IPS DF 6.9 (cell line): ENCODE results near the gene PIF1.

Experiments used
- DNase-seq: peaks from one replicate; pipeline ENCODE4 v3.0.0-alpha.2; 2013; ENCODE audit warnings: low read depth, low spot score
- H3K27ac ChIP-seq: one replicate; pipeline ENCODE4 v1.5.1; 2013; ENCODE audit warnings: low read length, control low read depth
- H3K27me3 ChIP-seq: 2 replicates; pipeline ENCODE4 v1.6.1; 2013; ENCODE audit warnings: mild to moderate bottlenecking, low read length; ENCODE audit not compliant: control insufficient read depth, insufficient read depth
- H3K36me3 ChIP-seq: 2 replicates; pipeline ENCODE4 v1.6.1; 2013; ENCODE audit warnings: low read length; ENCODE audit not compliant: control insufficient read depth, insufficient read depth
- H3K4me1 ChIP-seq: 2 replicates; pipeline ENCODE4 v1.6.1; 2013; ENCODE audit warnings: low read length; ENCODE audit not compliant: control insufficient read depth, insufficient read depth
- H3K4me3 ChIP-seq: 2 replicates; pipeline ENCODE4 v1.5.1; 2013; ENCODE audit warnings: mild to moderate bottlenecking, low read length
- H3K9me3 ChIP-seq: 2 replicates; pipeline ENCODE4 v1.6.1; 2013; ENCODE audit warnings: low read length, inconsistent platforms; ENCODE audit not compliant: control insufficient read depth, insufficient read depth
- WGBS: extraction: QIAGEN DNeasy Blood & Tissue Kit; methylation state at CpG from one replicate; pipeline ENCODE4 v1.1.7; 2013; ENCODE audit warnings: mixed read lengths, missing lambda C conversion rate; ENCODE audit not compliant: insufficient read length, insufficient coverage; 5-methylcytosine and 5-hydroxymethylcytosine counted together

The PIF1 gene

GRCh38 chr15:64847448-64847847 is 22.0 kb upstream of the PIF1 start:
- H3K36me3 ChIP-seq = no peaks in the 10 kb centered on the region; the same call in 1 of the 2 replicates
- DNase-seq = no peak
- peaks cover 13% of the 10 kb centered on the region for H3K4me1 ChIP-seq
- H3K27ac ChIP-seq = no peak overlapping the region
- WGBS = no CpG with 5 or more reads among the region's 3 CpGs
- H3K9me3 ChIP-seq = no peaks in the 10 kb centered on the region
- no peaks in the 10 kb centered on the region for H3K27me3 ChIP-seq
- H3K4me3 ChIP-seq = no peak overlapping the region

- Histone ChIP-seq H3K27ac (no peak overlapping the region), H3K4me3 (no peak overlapping the region), H3K36me3 (no peaks in the 10 kb centered on the region; the same call in 1 of the 2 replicates), H3K9me3 (no peaks in the 10 kb centered on the region), H3K4me1 (peaks cover 13% of the 10 kb centered on the region), H3K27me3 (no peaks in the 10 kb centered on the region)
- no CpG with 5 or more reads among the region's 3 CpGs for WGBS
- no peak for DNase-seq
Measured at GRCh38 chr15:64847016-64847415, 21.6 kb upstream of the PIF1 start.

DNA sequence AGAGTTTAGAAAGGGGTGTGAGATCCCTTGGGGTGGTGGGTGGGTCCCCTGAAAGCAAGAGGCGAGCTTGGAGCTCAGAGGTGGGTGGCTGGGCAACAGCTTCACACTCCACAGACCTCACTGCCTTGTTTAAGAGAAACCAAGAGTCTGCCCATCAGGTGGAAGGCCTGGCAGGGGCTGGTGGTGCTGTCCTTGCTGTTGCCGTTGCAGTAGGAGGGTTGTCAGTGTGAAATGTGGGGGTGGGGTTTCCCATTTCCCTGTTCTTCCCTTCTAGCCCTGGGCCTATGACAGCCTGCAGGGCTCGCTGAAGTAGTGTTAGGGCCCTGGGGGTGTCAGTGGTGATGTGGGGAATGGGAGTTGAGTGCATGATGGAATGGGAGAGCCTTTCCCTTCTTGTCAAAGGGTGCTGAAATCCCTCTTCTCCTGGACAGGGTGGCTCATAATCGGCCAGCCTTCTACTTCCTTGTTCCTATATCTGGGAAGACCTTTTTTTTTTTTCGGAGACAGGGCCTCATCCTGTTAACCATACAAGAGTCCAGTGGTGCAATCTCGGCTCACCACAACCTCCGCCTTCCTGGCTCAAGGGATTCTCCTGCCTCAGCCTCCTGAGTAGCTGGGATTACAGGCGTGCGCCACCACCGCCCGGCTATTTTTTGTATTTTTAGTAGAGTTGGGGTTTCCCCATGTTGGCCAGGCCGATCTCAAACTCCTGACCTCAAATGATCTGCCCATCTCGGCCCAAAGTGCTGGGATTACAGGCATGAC is 20.6 kb upstream of the PIF1 start:
- WGBS = no CpG with 5 or more reads among the region's 13 CpGs
- no peak overlapping the region for H3K4me3 ChIP-seq
- H3K9me3 ChIP-seq = no peaks in the 10 kb centered on the region
- H3K36me3 ChIP-seq = no peaks in the 10 kb centered on the region; the same call in 1 of the 2 replicates
- H3K27ac ChIP-seq = no peak overlapping the region
- DNase-seq = no peak
- no peaks in the 10 kb centered on the region for H3K27me3 ChIP-seq
- peaks cover 10% of the 10 kb centered on the region for H3K4me1 ChIP-seq

DNA sequence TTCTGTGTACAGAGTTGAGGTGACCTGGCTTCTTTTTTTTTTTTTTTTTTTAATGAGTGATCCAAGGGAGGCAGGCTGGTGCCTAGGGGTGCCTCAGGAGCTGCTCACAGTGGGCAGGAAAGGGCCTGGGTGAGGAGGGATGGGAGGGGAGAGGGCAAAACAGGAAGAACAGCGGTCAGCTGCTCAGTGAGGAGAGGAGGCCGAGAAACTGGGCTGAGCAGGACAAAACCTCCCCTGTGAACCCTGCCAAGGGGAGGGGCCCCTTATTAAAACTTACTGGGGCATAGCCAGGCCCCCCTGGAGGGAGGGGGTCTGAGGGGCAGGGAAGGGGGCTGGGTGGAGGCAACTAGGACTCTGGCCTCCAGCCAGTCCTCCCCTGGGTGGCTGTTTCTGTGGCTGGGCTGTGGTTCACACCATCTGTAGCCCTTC is 19.8 kb upstream of the PIF1 start:
- WGBS = no CpG with 5 or more reads among the region's 2 CpGs
- H3K27ac ChIP-seq = no peak overlapping the region
- H3K9me3 ChIP-seq = no peaks in the 10 kb centered on the region
- no peaks in the 10 kb centered on the region for H3K27me3 ChIP-seq
- no peak overlapping the region for H3K4me3 ChIP-seq
- peaks cover 9% of the 10 kb centered on the region for H3K4me1 ChIP-seq
- no peaks in the 10 kb centered on the region for H3K36me3 ChIP-seq
- DNase-seq = no peak

- peaks cover 9% of the 10 kb centered on the region for H3K4me1 ChIP-seq
- no peak for DNase-seq
- H3K9me3 ChIP-seq = no peaks in the 10 kb centered on the region
- no peak overlapping the region for H3K4me3 ChIP-seq
- no peaks in the 10 kb centered on the region for H3K36me3 ChIP-seq
- H3K27ac ChIP-seq = no peak overlapping the region
- no CpG with 5 or more reads among the region's 8 CpGs for WGBS
- no peaks in the 10 kb centered on the region for H3K27me3 ChIP-seq
Measured at GRCh38 chr15:64844576-64845145, 19.2 kb upstream of the PIF1 start.

- Histone ChIP-seq H3K36me3 (no peaks in the 10 kb centered on the region), H3K27ac (no peak overlapping the region), H3K4me3 (no peak overlapping the region), H3K27me3 (no peaks in the 10 kb centered on the region), H3K4me1 (peaks cover 9% of the 10 kb centered on the region), H3K9me3 (no peaks in the 10 kb centered on the region)
- no peak for DNase-seq
- no CpG with 5 or more reads among the region's 4 CpGs for WGBS
Measured at GRCh38 chr15:64843991-64844390, 18.5 kb upstream of the PIF1 start.

- no CpG with 5 or more reads among the region's 7 CpGs for WGBS
- Histone ChIP-seq H3K4me3 (peak overlapping the region; percentile 7; the same call in 1 of the 2 replicates), H3K36me3 (no peaks in the 10 kb centered on the region), H3K4me1 (peaks cover 9% of the 10 kb centered on the region), H3K27ac (no peak overlapping the region), H3K27me3 (no peaks in the 10 kb centered on the region), H3K9me3 (no peaks in the 10 kb centered on the region)
- DNase-seq = no peak
Measured at GRCh38 chr15:64842986-64843561, 17.6 kb upstream of the PIF1 start.

- no peaks in the 10 kb centered on the region for H3K27me3 ChIP-seq
- H3K27ac ChIP-seq = no peak overlapping the region
- no peaks in the 10 kb centered on the region for H3K9me3 ChIP-seq
- peak overlapping the region; percentile 68; the same call in 1 of the 2 replicates for H3K4me3 ChIP-seq
- H3K36me3 ChIP-seq = no peaks in the 10 kb centered on the region
- H3K4me1 ChIP-seq = peaks cover 9% of the 10 kb centered on the region
- DNase-seq = no peak
- no CpG with 5 or more reads among the region's 26 CpGs for WGBS
Measured at GRCh38 chr15:64842096-64842939, 16.9 kb upstream of the PIF1 start.

DNA sequence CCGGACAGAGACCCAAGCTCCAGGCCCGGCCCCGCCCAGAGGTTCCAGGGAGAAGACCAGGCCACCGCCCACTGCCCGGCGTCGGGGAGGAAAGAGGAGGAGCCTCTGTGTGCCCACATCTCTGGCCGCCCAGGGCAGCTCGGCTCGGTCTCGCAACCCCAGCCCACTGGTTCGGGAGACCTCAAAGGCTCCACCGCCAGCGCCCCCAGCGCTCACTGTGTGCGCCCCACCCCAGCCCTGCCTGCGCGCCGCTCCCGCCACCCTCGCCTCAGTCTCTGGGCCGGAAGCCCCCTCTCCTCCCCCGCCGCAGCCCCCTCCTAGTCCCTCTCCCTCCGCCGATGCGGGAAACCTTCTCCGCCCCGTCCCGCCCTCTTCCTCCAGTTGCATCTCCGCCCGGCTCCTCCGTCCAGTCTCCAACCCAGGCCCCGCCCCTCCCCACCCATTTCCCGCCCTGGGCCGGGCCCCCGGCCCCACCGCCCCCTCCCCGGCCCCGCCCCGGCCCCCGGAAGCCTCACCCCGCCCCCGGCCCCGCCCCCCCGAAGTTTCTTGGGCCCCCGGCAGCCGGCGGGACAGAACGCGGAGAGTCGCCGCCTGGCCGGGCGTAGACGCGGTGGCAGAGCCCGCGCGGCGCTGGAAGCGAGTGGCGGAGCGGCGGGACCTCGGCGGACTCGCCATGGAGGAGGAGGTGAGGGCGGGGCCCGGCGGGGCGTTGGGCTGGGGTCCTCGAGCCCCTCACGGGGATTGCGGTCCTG is 16.1 kb upstream of the PIF1 start, which contains the start of gene PLEKHO2:
TSS of gene PLEKHO2 (plus strand) at position 572 of the 752 bp plus-strand sequence. CDS start at position 674, 102 bp downstream.
- no peaks in the 10 kb centered on the region for H3K27me3 ChIP-seq
- peak within 1 kb of the TSS; percentile 68; the same call in 1 of the 2 replicates for H3K4me3 ChIP-seq
- H3K9me3 ChIP-seq = no peaks in the 10 kb centered on the region
- peak; percentile 89 for DNase-seq
- no peak within 1 kb of the TSS for H3K27ac ChIP-seq
- H3K36me3 ChIP-seq = no peaks in the 10 kb centered on the region
- peaks cover 7% of the 10 kb centered on the region for H3K4me1 ChIP-seq
- no CpG with 5 or more reads among the region's 75 CpGs for WGBS
